PC-9 (cell line): ENCODE measurements around the gene HACD2.

Experiments
- EZH2 ChIP-seq: fragments of 200-600 bp; sonication (generic); IDR thresholded peaks from 2 replicates; pipeline ENCODE4 v1.8.0; 2017; ENCODE audit warnings: antibody characterized with exemption, low read depth
- TF ChIP-seq, protein P1 (sequence below): fragments of 200-600 bp; sonication (generic); conservative IDR thresholded peaks from 2 replicates; pipeline ENCODE4 v1.6.1; 2017; ENCODE audit warnings: mixed run types, antibody characterized with exemption, mild to moderate bottlenecking, moderate library complexity

DNA sequence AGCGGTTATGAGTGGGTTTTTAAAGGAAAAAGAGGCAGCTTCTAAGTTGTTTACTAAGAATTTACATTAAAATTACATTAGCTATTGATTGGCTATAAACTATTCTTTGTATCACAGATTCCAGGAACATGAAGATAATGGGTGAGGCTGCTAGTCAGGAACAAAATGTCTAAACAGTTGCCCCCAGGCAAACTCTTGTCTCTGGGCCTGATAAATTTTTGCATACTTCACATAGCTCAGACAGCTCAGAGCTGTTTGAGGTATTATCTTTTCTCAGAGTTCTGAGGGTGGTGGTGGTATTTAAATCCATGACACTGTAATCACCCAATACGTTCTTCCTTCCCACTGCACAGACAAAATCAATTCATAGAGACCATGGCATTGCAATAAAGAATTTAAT is 2.1 kb upstream of the HACD2 start:
- TF ChIP-seq, protein P1, sequence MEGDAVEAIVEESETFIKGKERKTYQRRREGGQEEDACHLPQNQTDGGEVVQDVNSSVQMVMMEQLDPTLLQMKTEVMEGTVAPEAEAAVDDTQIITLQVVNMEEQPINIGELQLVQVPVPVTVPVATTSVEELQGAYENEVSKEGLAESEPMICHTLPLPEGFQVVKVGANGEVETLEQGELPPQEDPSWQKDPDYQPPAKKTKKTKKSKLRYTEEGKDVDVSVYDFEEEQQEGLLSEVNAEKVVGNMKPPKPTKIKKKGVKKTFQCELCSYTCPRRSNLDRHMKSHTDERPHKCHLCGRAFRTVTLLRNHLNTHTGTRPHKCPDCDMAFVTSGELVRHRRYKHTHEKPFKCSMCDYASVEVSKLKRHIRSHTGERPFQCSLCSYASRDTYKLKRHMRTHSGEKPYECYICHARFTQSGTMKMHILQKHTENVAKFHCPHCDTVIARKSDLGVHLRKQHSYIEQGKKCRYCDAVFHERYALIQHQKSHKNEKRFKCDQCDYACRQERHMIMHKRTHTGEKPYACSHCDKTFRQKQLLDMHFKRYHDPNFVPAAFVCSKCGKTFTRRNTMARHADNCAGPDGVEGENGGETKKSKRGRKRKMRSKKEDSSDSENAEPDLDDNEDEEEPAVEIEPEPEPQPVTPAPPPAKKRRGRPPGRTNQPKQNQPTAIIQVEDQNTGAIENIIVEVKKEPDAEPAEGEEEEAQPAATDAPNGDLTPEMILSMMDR: no peak
- no peak for TF ChIP-seq EZH2
